HG03575 (cell line): ENCODE measurements around the gene LRRC40.
A peak's percentile ranks its signal among the peaks of the same experiment; 100 is the strongest.
"Not testable (repeated sequence)": the region's sequence is repeated elsewhere in the genome, so short reads cannot be mapped to it uniquely, and the experiment has no call there.

ENCODE experiments used
- ATAC-seq: cut with Tn5 transposase; IDR thresholded peaks from one replicate; pipeline ENCODE4 v1.9.1; 2021; ENCODE audit not compliant: unreplicated experiment, insufficient number of reproducible peaks, low FRiP score; ENCODE audit errors: extremely low read depth

LRRC40 gene

GRCh38 chr1:70205434-70206118, at the start of gene LRRC40:
LRRC40 (minus strand) TSS chr1:70205579; CDS start chr1:70205540, 39 bp downstream.
- ATAC-seq, result peak; percentile 52

GRCh38 chr1:70248729-70249128, 43.4 kb upstream of the LRRC40 start:
- no peak for ATAC-seq

- no peak for ATAC-seq
These were observed 42.4 kb upstream of the LRRC40 start for GRCh38 chr1:70247768-70248167.

- ATAC-seq, result no peak
These were observed 41.7 kb upstream of the LRRC40 start for GRCh38 chr1:70247122-70247521.

GRCh38 chr1:70239940-70240339, 34.6 kb upstream of the LRRC40 start:
- no peak for ATAC-seq

GRCh38 chr1:70234733-70235132, 29.4 kb upstream of the LRRC40 start:
- no peak for ATAC-seq

GRCh38 chr1:70231475-70231874, 26.1 kb upstream of the LRRC40 start:
- ATAC-seq, result no peak

GRCh38 chr1:70228670-70229069, 23.3 kb upstream of the LRRC40 start:
- ATAC-seq, result no peak

GRCh38 chr1:70227439-70227838, 22.1 kb upstream of the LRRC40 start:
- no peak for ATAC-seq

GRCh38 chr1:70224954-70225353, 19.6 kb upstream of the LRRC40 start:
- ATAC-seq, result no peak

- no peak for ATAC-seq
These were observed 17.4 kb upstream of the LRRC40 start for GRCh38 chr1:70222716-70223235.

- ATAC-seq, result peak; percentile 62
These were observed 16.1 kb upstream of the LRRC40 start, which contains the start of gene SRSF11 for GRCh38 chr1:70221238-70222121. SRSF11 (plus strand) TSS chr1:70221380; CDS start chr1:70221637, 257 bp downstream.

- no peak for ATAC-seq
These were observed 15.3 kb upstream of the LRRC40 start for GRCh38 chr1:70220517-70221237.

GRCh38 chr1:70220015-70220414, 14.6 kb upstream of the LRRC40 start:
- ATAC-seq, result no peak

GRCh38 chr1:70211541-70211940, 6.2 kb upstream of the LRRC40 start:
- ATAC-seq, result no peak

- ATAC-seq, result no peak
These were observed 5.4 kb upstream of the LRRC40 start for GRCh38 chr1:70210820-70211219.

GRCh38 chr1:70208292-70208691, 2.9 kb upstream of the LRRC40 start:
- ATAC-seq, result no peak

GRCh38 chr1:70207492-70207891, 2.1 kb upstream of the LRRC40 start:
- ATAC-seq, result no peak

GRCh38 chr1:70206833-70207232, 1.5 kb upstream of the LRRC40 start:
- ATAC-seq, result not testable (repeated sequence)
